ENCODE measurements around the gene SFMBT1.
"Not testable (repeated sequence)": the region's sequence is repeated elsewhere in the genome, so short reads cannot be mapped to it uniquely, and the experiment has no call there.

SFMBT1 gene

DNA sequence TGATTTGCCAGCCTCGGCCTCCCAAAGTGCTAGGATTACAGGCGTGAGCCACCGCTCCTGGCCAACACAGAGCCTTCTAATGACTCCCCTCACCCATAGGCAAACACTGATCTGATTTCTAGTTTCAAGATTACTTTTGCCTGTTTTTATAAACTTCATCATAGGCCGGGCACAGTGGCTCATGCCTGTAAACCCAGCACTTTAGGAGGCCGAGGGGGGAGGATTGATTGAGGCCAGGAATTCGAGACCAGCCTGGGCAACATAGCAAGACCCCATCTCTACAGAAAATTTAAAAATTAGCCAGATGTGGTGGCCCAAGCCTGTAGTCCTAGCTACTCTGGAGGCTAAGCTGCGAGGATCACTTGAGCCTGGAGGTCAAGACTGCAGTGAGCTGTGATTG is 8.4 kb upstream of the SFMBT1 start:
- H3K4ac ChIP-seq (ENCODE audit: low read depth in 1 of 2, low read length in 2 of 2); H3K27ac ChIP-seq (ENCODE audit: low read length, poor library complexity, severe bottlenecking); H2BK120ac ChIP-seq (ENCODE audit: low read depth, low read length); H2BK5ac ChIP-seq (ENCODE audit: low read depth, low read length, poor library complexity, severe bottlenecking); H2BK15ac ChIP-seq (ENCODE audit: low read depth, poor library complexity, severe bottlenecking); H3K14ac ChIP-seq (ENCODE audit: low read length in 2 of 2); H2BK12ac ChIP-seq (ENCODE audit: low read length in 2 of 2); H3K9ac ChIP-seq (ENCODE audit: low read length); H3K27me3 ChIP-seq (ENCODE audit: control insufficient read depth in 1 of 2, insufficient read depth in 1 of 2, low read length in 2 of 2); H3K9me3 ChIP-seq (ENCODE audit: control insufficient read depth, low read length); H3K18ac ChIP-seq (ENCODE audit: low read depth in 1 of 2, low read length in 2 of 2); H2AK5ac ChIP-seq (ENCODE audit: low read length, severe bottlenecking); H4K91ac ChIP-seq (ENCODE audit: low read length); H3K79me1 ChIP-seq (replicated peaks; ENCODE audit: low read length, poor library complexity, severe bottlenecking); H4K8ac ChIP-seq (ENCODE audit: low read length); H3K4me1 ChIP-seq (ENCODE audit: control insufficient read depth, insufficient read depth, low read depth, low read length); H3K4me2 ChIP-seq (ENCODE audit: low read length, poor library complexity, severe bottlenecking); H3K4me3 ChIP-seq (ENCODE audit: insufficient read depth in 1 of 2, low read depth in 1 of 2, low read length in 2 of 2); H3K36me3 ChIP-seq (ENCODE audit: control insufficient read depth in 1 of 2, insufficient read depth in 2 of 2, low read depth in 1 of 2, low read length in 2 of 2); H2AFZ ChIP-seq (ENCODE audit: low read depth, low read length); DNase-seq; H3K23ac ChIP-seq (ENCODE audit: low read length in 2 of 2): not testable (repeated sequence)
- 91% methylated on average over 5 of the region's 7 CpGs for WGBS

DNA sequence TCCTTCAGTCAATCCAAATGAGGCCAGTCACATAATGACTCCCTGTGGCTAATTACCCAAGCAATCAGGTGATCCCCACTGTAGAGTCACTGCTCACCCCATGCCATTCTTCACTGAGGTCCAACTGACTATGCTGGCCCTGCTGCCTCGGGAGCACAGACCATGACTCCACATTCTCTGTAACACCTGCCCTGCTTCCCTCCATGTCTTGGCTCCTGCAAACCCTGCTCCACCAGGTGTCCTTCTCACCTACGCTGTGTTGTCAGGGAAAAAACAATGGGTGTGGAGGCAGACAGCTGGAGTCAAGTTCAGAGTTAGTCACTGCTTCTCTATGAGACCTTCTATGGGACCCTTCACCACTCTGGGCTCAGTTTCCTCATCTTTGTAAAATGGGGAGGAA is 6.1 kb upstream of the SFMBT1 start:
- Histone ChIP-seq H3K27ac (ENCODE audit: low read length, poor library complexity, severe bottlenecking) (no peak overlapping the region), H3K9me3 (ENCODE audit: control insufficient read depth, low read length) (no peaks in the 10 kb centered on the region), H3K79me1 (replicated peaks; ENCODE audit: low read length, poor library complexity, severe bottlenecking) (no peaks in the 10 kb centered on the region), H3K4me3 (ENCODE audit: insufficient read depth in 1 of 2, low read depth in 1 of 2, low read length in 2 of 2) (no peak overlapping the region), H4K91ac (ENCODE audit: low read length) (no peak overlapping the region), H2AK5ac (ENCODE audit: low read length, severe bottlenecking) (no peak overlapping the region), H2BK12ac (ENCODE audit: low read length in 2 of 2) (no peak overlapping the region), H3K4me1 (ENCODE audit: control insufficient read depth, insufficient read depth, low read depth, low read length) (peaks cover under 1% of the 10 kb centered on the region), H3K36me3 (ENCODE audit: control insufficient read depth in 1 of 2, insufficient read depth in 2 of 2, low read depth in 1 of 2, low read length in 2 of 2) (no peaks in the 10 kb centered on the region), H3K4me2 (ENCODE audit: low read length, poor library complexity, severe bottlenecking) (no peak overlapping the region), H3K23ac (ENCODE audit: low read length in 2 of 2) (no peak overlapping the region), H2BK15ac (ENCODE audit: low read depth, poor library complexity, severe bottlenecking) (no peak overlapping the region), H2BK120ac (ENCODE audit: low read depth, low read length) (no peak overlapping the region), H3K4ac (ENCODE audit: low read depth in 1 of 2, low read length in 2 of 2) (no peak overlapping the region), H3K18ac (ENCODE audit: low read depth in 1 of 2, low read length in 2 of 2) (no peak overlapping the region), H2BK5ac (ENCODE audit: low read depth, low read length, poor library complexity, severe bottlenecking) (no peak overlapping the region), H4K8ac (ENCODE audit: low read length) (no peak overlapping the region), H3K27me3 (ENCODE audit: control insufficient read depth in 1 of 2, insufficient read depth in 1 of 2, low read length in 2 of 2) (peaks cover 4 to 9% of the 10 kb centered on the region in 2 experiments), H3K9ac (ENCODE audit: low read length) (no peak overlapping the region), H3K14ac (ENCODE audit: low read length in 2 of 2) (no peak overlapping the region), H2AFZ (ENCODE audit: low read depth, low read length) (no peak overlapping the region)
- 67% methylated on average over 2 of the region's 2 CpGs for WGBS
- no peak for DNase-seq

DNA sequence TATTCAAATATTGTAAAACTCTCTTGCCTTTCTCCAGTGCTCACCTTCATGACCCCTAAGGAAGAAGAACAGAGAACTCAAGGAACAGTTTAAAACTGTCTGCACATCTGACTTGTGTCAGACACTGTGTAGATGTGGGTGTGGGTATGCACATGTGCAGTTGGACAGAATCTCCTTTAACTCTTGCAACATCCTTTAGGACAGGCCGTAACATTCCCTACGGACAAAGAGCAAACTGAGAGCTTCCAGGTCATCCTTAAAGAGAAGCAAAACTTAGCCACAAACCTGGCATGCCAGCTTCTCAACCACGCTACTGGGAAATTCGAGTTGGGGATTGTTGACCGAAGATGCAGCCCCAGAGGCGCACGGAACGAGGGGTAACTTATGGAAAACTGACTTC is 4.1 kb upstream of the SFMBT1 start:
- H2AK5ac ChIP-seq (ENCODE audit: low read length, severe bottlenecking) = no peak overlapping the region
- no peaks in the 10 kb centered on the region for H3K36me3 ChIP-seq (ENCODE audit: control insufficient read depth in 1 of 2, insufficient read depth in 2 of 2, low read depth in 1 of 2, low read length in 2 of 2)
- no peak overlapping the region for H3K14ac ChIP-seq (ENCODE audit: low read length in 2 of 2)
- H4K91ac ChIP-seq (ENCODE audit: low read length) = no peak overlapping the region
- no peak overlapping the region for H2BK15ac ChIP-seq (ENCODE audit: low read depth, poor library complexity, severe bottlenecking)
- H3K4ac ChIP-seq (ENCODE audit: low read depth in 1 of 2, low read length in 2 of 2) = no peak overlapping the region
- WGBS = 88% methylated on average over 8 of the region's 8 CpGs
- no peak overlapping the region for H3K27ac ChIP-seq (ENCODE audit: low read length, poor library complexity, severe bottlenecking)
- no peak for DNase-seq
- H3K27me3 ChIP-seq (ENCODE audit: control insufficient read depth in 1 of 2, insufficient read depth in 1 of 2, low read length in 2 of 2) = peaks cover 7 to 12% of the 10 kb centered on the region in 2 experiments
- H4K8ac ChIP-seq (ENCODE audit: low read length) = no peak overlapping the region
- H3K9ac ChIP-seq (ENCODE audit: low read length) = no peak overlapping the region
- H2BK120ac ChIP-seq (ENCODE audit: low read depth, low read length) = no peak overlapping the region
- no peak overlapping the region for H3K23ac ChIP-seq (ENCODE audit: low read length in 2 of 2)
- H3K4me2 ChIP-seq (ENCODE audit: low read length, poor library complexity, severe bottlenecking) = no peak overlapping the region
- H2BK5ac ChIP-seq (ENCODE audit: low read depth, low read length, poor library complexity, severe bottlenecking) = no peak overlapping the region
- peaks cover 10% of the 10 kb centered on the region for H3K4me1 ChIP-seq (ENCODE audit: control insufficient read depth, insufficient read depth, low read depth, low read length)
- no peak overlapping the region for H2AFZ ChIP-seq (ENCODE audit: low read depth, low read length)
- no peak overlapping the region for H3K4me3 ChIP-seq (ENCODE audit: insufficient read depth in 1 of 2, low read depth in 1 of 2, low read length in 2 of 2)
- no peaks in the 10 kb centered on the region for H3K9me3 ChIP-seq (ENCODE audit: control insufficient read depth, low read length)
- no peak overlapping the region for H3K18ac ChIP-seq (ENCODE audit: low read depth in 1 of 2, low read length in 2 of 2)
- no peak overlapping the region for H2BK12ac ChIP-seq (ENCODE audit: low read length in 2 of 2)
- H3K79me1 ChIP-seq (replicated peaks; ENCODE audit: low read length, poor library complexity, severe bottlenecking) = no peaks in the 10 kb centered on the region

DNA sequence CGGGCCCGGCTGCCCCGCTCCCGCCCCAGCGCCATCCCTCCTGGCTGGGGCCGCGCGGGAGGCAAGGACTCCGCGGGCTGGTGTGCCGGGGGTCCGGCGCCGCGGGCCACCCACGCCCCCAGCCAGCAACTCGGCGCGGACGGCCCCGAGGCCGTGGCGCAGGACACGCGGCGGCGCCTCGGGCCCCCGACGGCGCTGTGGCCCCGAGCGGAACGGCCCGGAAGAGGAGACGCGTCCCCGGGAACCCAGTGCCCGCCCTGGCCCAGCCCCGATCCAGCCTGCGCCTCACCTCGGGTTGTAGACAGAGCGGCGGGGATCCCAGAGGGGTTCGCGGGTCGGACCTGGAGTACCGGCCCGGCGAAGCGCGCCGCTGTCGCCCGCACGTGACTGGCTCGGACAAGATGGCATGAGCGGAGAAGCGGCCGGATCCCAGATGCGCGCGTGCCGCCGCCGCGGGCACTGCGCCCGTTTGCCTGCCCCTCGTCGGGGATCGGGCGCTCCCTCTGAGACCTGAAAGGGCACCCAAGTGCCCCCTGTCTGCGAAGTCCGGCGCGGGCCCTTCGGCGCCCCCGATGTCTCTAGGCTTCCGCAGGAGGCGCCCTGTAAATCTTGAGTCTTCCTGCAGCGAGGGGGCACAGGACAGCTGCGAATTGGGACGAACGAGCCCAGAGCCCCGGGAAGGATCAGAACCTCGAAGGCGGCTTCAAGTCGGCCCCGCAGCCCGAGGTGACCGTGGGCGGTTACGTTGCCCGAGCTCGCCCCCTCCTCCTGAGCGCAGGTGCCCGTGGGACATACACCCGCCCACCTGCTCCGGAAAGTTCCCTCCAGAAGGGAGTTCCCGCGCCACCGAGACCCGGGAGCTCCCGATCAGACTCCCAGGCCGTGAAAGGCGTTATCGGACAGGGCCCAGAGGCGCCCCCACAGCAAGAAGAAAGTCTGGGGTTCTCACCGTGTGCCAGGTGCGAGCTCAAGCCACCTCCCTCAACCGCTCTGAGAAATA is 598 bp upstream of the SFMBT1 start:
- H3K9ac ChIP-seq (ENCODE audit: low read length) = peak overlapping the region; percentile 70
- H3K9me3 ChIP-seq (ENCODE audit: control insufficient read depth, low read length) = no peaks in the 10 kb centered on the region
- H2AK5ac ChIP-seq (ENCODE audit: low read length, severe bottlenecking) = no peak overlapping the region
- H2AFZ ChIP-seq (ENCODE audit: low read depth, low read length) = peak overlapping the region; percentile 92
- peak overlapping the region; percentile 77 for H4K8ac ChIP-seq (ENCODE audit: low read length)
- DNase-seq = peak; percentile 46
- peak overlapping the region in 1 of 2 experiments; percentile 1 for H2BK12ac ChIP-seq (ENCODE audit: low read length in 2 of 2)
- H3K4me1 ChIP-seq (ENCODE audit: control insufficient read depth, insufficient read depth, low read depth, low read length) = peaks cover 14% of the 10 kb centered on the region
- H3K4me2 ChIP-seq (ENCODE audit: low read length, poor library complexity, severe bottlenecking) = peak overlapping the region; percentile 90
- H3K79me1 ChIP-seq (replicated peaks; ENCODE audit: low read length, poor library complexity, severe bottlenecking) = peaks cover 2% of the 10 kb centered on the region
- H3K27ac ChIP-seq (ENCODE audit: low read length, poor library complexity, severe bottlenecking) = no peak overlapping the region
- peak overlapping the region; percentile 83 for H2BK15ac ChIP-seq (ENCODE audit: low read depth, poor library complexity, severe bottlenecking)
- no peaks in the 10 kb centered on the region for H3K36me3 ChIP-seq (ENCODE audit: control insufficient read depth in 1 of 2, insufficient read depth in 2 of 2, low read depth in 1 of 2, low read length in 2 of 2)
- H3K23ac ChIP-seq (ENCODE audit: low read length in 2 of 2) = peak overlapping the region in 1 of 2 experiments; percentile 83
- H3K27me3 ChIP-seq (ENCODE audit: control insufficient read depth in 1 of 2, insufficient read depth in 1 of 2, low read length in 2 of 2) = peaks cover 6 to 12% of the 10 kb centered on the region in 2 experiments
- H2BK5ac ChIP-seq (ENCODE audit: low read depth, low read length, poor library complexity, severe bottlenecking) = no peak overlapping the region
- no peak overlapping the region for H3K14ac ChIP-seq (ENCODE audit: low read length in 2 of 2)
- WGBS = 4% methylated on average over 83 of the region's 113 CpGs
- H3K4me3 ChIP-seq (ENCODE audit: insufficient read depth in 1 of 2, low read depth in 1 of 2, low read length in 2 of 2) = peak overlapping the region; percentile 78 to 87
- H3K4ac ChIP-seq (ENCODE audit: low read depth in 1 of 2, low read length in 2 of 2) = no peak overlapping the region
- peak overlapping the region; percentile 33 to 40 for H3K18ac ChIP-seq (ENCODE audit: low read depth in 1 of 2, low read length in 2 of 2)
- peak overlapping the region; percentile 58 for H4K91ac ChIP-seq (ENCODE audit: low read length)
- H2BK120ac ChIP-seq (ENCODE audit: low read depth, low read length) = no peak overlapping the region

All from mesenchymal stem cell (in vitro differentiated cells and primary cell).